Uterus (tissue), 4 donors: Measurements from ENCODE around the gene VGLL1. TPM values are rescaled to one million over a fixed set of nuclear protein-coding genes. Genes with fewer than 3 reads are reported as not detected.

Source experiments
- DNase-seq, 2 donors: peaks; one replicate each; pipeline ENCODE4 v3.0.0-alpha.2; 2019 to 2020
- H3K27ac ChIP-seq, 2 donors: fragments of 200-600 bp; sonication (generic); 1 replicate in 1 of 2; 2 replicates in 1 of 2; pipeline ENCODE4 v1.5.1; 2016 to 2018
- H3K27me3 ChIP-seq, 2 donors: fragments of 200-600 bp; sonication (generic); one replicate each; pipeline ENCODE4 v1.5.1; 2018 to 2019; ENCODE audit warnings: control low read depth in 1 of 2
- H3K36me3 ChIP-seq, 2 donors: fragments of 200-600 bp; sonication (generic); one replicate each; pipeline ENCODE4 v1.5.1; 2019; ENCODE audit warnings: control low read depth in 1 of 2
- H3K4me1 ChIP-seq, 2 donors: fragments of 200-600 bp; sonication (generic); one replicate each; pipeline ENCODE4 v1.5.1; 2018 to 2019; ENCODE audit warnings: control low read depth in 1 of 2
- H3K4me3 ChIP-seq, 2 donors: fragments of 200-600 bp; sonication (generic); 1 replicate in 1 of 2; 2 replicates in 1 of 2; pipeline ENCODE4 v1.5.1; 2018 to 2019; ENCODE audit warnings: mild to moderate bottlenecking in 1 of 2
- H3K9me3 ChIP-seq, 2 donors: fragments of 200-600 bp; sonication (generic); one replicate each; pipeline ENCODE4 v1.5.1; 2019; ENCODE audit warnings: control low read depth in 1 of 2
- POLR2A ChIP-seq, 2 donors: fragments of 450-650 bp; IDR thresholded peaks; one replicate each; pipeline ENCODE4 v1.6.1; 2016; ENCODE audit warnings: antibody characterized with exemption in 2 of 2, mild to moderate bottlenecking in 1 of 2, moderate library complexity in 1 of 2
- intact Hi-C: fragments of 100-400 bp; cut with DNase I; formaldehyde crosslinking; loops from one replicate; pipeline ENCODE4 v1.15.1; 2023; ENCODE audit warnings: low total_unique reads
- total RNA-seq, 4 donors: library from RNA; depleted of rRNA in 3 of 4; stranded (reverse); fragments of >200 nt in 3 of 4; gene quantifications; one replicate each; pipeline versions ENCODE4 v1.1.0 to v1.2.4, GENCODE V29; 2014 to 2023
- TF ChIP-seq, protein P1 (sequence below), 4 experiments: fragments of 200-600 bp in 2 of 4; fragments of 450-650 bp in 2 of 4; sonication (generic) in 2 of 4; IDR thresholded peaks; one replicate each; pipeline ENCODE4 v1.5.1; 2016 to 2019; ENCODE audit warnings: antibody characterized with exemption in 4 of 4, mild to moderate bottlenecking in 2 of 4, moderate library complexity in 1 of 4
- donor health status: DM: yes; HTN: yes; CAD: no.

VGLL1 gene
- total RNA-seq, 4 donors from 2014 or later = 0.62 TPM; not detected in 3

DNA sequence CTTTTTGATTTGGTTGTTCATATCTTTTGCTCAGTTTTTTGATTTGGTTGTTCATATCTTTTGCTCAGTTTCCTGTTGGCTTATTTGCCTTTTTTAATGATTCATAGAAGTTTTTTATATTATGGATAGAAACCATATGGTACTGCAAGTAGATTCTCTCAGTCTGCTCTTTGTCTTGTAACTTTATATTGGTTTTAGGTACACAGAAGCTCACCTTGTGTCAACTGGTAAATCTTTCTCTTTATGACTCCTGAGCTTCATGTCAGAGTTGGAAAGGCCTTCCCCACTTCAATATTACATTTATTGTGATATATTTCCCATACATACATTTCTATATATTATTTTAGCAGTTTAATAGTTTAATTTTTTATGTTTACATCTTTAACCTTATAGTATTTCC lies 8.2 kb upstream of the VGLL1 start:
- H3K27ac ChIP-seq = no peak overlapping the region
- no peak for TF ChIP-seq POLR2A (IDR thresholded peaks at IDR 0.05)
- TF ChIP-seq, protein P1, sequence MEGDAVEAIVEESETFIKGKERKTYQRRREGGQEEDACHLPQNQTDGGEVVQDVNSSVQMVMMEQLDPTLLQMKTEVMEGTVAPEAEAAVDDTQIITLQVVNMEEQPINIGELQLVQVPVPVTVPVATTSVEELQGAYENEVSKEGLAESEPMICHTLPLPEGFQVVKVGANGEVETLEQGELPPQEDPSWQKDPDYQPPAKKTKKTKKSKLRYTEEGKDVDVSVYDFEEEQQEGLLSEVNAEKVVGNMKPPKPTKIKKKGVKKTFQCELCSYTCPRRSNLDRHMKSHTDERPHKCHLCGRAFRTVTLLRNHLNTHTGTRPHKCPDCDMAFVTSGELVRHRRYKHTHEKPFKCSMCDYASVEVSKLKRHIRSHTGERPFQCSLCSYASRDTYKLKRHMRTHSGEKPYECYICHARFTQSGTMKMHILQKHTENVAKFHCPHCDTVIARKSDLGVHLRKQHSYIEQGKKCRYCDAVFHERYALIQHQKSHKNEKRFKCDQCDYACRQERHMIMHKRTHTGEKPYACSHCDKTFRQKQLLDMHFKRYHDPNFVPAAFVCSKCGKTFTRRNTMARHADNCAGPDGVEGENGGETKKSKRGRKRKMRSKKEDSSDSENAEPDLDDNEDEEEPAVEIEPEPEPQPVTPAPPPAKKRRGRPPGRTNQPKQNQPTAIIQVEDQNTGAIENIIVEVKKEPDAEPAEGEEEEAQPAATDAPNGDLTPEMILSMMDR (IDR thresholded peaks at IDR 0.05) = no peak
- H3K27me3 ChIP-seq = peaks cover 0 to 4% of the 10 kb centered on the region in 2 donors
- H3K36me3 ChIP-seq = no peaks in the 10 kb centered on the region
- no peak overlapping the region for H3K4me3 ChIP-seq
- intact Hi-C loops = no loop called here
- DNase-seq = no peak
- no peaks in the 10 kb centered on the region for H3K4me1 ChIP-seq
- H3K9me3 ChIP-seq = no peaks in the 10 kb centered on the region

DNA sequence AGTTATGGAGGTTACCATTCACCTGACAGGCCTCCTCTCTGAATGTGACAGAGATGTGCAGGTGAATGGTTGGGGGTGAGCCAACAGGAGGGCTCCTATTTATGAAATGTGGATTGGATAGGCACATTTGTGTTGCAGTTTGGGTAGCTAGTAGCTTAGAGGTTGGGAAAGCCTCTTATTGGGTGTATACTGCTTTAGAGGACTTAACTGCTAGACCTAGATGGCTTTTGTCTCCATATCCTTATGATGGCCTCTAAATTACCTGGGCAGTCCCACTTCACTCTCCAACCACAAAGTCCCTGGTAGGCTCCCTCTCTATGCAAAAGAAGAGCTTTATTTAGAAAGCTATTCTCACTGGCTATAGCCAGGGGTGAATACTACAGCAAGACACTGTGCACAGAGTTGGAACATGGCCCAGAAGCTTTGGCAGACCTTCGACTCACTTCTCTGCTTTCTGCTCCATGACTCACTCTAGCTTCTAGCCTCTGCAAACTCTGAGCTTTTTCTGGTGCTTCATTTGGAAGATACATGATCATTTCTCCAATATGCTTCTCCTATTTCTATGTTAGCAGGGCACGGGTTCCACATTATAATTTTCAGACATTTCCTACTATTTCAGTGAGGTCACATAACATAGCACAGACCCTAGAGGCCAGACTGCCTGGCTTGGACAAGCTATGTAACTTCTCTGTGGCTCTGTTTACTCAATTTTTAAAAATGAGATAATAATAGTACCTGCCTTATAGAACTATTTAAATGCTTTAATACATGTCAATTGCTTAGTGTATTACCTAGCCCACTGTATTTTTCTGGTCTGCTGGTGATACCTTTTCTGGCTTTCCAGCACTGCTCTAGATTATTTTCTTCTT lies 6.0 kb upstream of the VGLL1 start:
- H3K36me3 ChIP-seq = no peaks in the 10 kb centered on the region
- no peaks in the 10 kb centered on the region for H3K4me1 ChIP-seq
- TF ChIP-seq, protein P1 (IDR thresholded peaks at IDR 0.05) = no peak
- no peak for TF ChIP-seq POLR2A (IDR thresholded peaks at IDR 0.05)
- peak overlapping the region; percentile 23 to 49 for H3K27ac ChIP-seq
- intact Hi-C loops = no loop called here
- no peak overlapping the region for H3K4me3 ChIP-seq
- peaks cover 0 to 4% of the 10 kb centered on the region in 2 donors for H3K27me3 ChIP-seq
- no peaks in the 10 kb centered on the region for H3K9me3 ChIP-seq
- peak; percentile 81 to 84 for DNase-seq

DNA sequence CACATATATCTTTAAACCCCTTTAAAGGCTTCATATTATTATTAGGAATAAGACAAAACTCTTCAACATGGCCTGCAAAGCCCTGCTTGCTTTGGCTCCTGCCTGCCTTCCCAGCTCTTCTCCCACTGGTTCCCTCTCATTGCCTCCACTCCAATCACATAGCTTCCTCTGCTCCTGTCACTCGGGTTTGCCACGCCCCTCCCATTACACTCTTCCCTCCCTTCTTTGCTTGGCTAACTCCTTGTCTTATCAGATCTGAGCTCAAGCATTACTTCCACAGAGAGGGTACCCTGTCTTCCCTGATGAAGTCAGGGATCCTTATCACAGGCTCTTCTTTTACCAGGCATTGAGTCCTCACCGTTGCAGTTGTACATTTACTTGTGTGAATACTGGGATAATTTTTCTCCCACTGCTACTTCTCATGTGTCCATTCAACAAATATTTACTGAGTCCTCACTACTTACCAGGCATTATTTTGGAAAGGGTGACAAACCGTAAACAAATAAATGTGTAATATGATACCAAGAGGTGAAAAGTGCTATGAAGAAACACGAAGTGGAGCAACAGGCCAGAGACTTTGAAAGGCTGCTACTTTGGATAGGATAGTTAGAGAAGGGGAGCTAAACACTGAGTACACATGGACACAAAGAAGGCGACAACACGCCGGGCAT lies 3.2 kb upstream of the VGLL1 start:
- H3K27ac ChIP-seq = no peak overlapping the region
- H3K4me3 ChIP-seq = no peak overlapping the region
- TF ChIP-seq POLR2A (IDR thresholded peaks at IDR 0.05) = no peak
- TF ChIP-seq, protein P1 (IDR thresholded peaks at IDR 0.05) = no peak
- no peaks in the 10 kb centered on the region for H3K27me3 ChIP-seq
- no peaks in the 10 kb centered on the region for H3K36me3 ChIP-seq
- DNase-seq = no peak
- H3K9me3 ChIP-seq = no peaks in the 10 kb centered on the region
- H3K4me1 ChIP-seq = no peaks in the 10 kb centered on the region
- intact Hi-C loops = no loop called here

DNA sequence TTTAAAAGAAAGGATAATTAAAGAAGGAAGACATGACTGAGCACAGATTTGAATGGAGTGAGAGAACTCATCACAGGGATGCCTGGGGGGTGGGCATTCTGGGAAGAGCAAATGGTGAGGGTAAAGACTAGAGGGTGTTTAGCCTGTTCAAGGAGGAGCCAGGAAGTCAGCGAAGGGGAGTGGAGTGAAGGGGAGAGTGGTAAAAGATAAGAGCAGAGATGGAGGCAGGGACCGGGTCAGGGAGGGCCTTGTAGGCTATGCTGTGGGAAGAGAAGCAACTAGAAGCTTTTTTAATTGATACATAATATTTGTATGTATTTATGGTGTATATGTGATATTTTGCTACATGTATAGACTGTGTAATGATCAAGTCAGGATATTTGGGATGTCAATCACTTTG lies 2.2 kb upstream of the VGLL1 start:
- no peaks in the 10 kb centered on the region for H3K27me3 ChIP-seq
- no peak for DNase-seq
- no peaks in the 10 kb centered on the region for H3K9me3 ChIP-seq
- H3K4me1 ChIP-seq = no peaks in the 10 kb centered on the region
- TF ChIP-seq, protein P1 (IDR thresholded peaks at IDR 0.05) = no peak
- TF ChIP-seq POLR2A (IDR thresholded peaks at IDR 0.05) = no peak
- no peak overlapping the region for H3K4me3 ChIP-seq
- no peak overlapping the region for H3K27ac ChIP-seq
- intact Hi-C loops = no loop called here
- no peaks in the 10 kb centered on the region for H3K36me3 ChIP-seq

DNA sequence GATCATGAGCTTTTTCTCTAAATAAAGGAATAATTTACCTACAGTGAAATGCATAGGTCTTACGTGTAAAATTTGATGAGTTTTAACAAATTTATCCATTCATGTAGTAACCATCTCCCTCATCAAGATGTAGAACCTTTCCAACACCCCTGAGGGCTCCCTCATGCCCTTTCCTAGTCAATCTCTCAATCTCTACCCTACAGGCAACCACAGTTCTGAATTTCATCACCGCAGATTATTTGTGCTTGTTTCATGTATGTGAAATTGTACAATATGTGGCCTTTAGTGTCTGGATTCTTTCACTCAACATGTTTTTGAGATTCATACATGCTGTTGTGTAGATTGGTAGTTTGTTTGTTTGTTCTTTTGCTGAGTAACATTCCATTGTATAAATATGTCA lies 2.1 kb downstream of the VGLL1 start:
- Histone ChIP-seq H3K4me1 (no peaks in the 10 kb centered on the region), H3K36me3 (no peaks in the 10 kb centered on the region), H3K27me3 (no peaks in the 10 kb centered on the region), H3K4me3 (no peak overlapping the region), H3K27ac (no peak overlapping the region), H3K9me3 (no peaks in the 10 kb centered on the region)
- no peak for DNase-seq
- TF ChIP-seq, protein P1 (IDR thresholded peaks at IDR 0.05) = no peak
- no peak for TF ChIP-seq POLR2A (IDR thresholded peaks at IDR 0.05)
- intact Hi-C loops = no loop called here
